Neuron (in vitro differentiated cells): ENCODE measurements around the gene IDS.
"Not testable (repeated sequence)": the region's sequence is repeated elsewhere in the genome, so short reads cannot be mapped to it uniquely, and the experiment has no call there.

Experiments used
- H2AFZ ChIP-seq: one replicate; pipeline ENCODE4 v1.6.1; 2013; ENCODE audit warnings: low read depth, mild to moderate bottlenecking, inconsistent platforms, low read length, moderate library complexity
- H3K27me3 ChIP-seq: one replicate; pipeline ENCODE4 v1.6.1; 2013; ENCODE audit warnings: low read length; ENCODE audit not compliant: insufficient read depth
- H3K36me3 ChIP-seq: one replicate; pipeline ENCODE4 v1.6.1; 2013; ENCODE audit warnings: low read length; ENCODE audit not compliant: insufficient read depth
- H3K4me1 ChIP-seq: one replicate; pipeline ENCODE4 v1.6.1; 2013; ENCODE audit warnings: low read length; ENCODE audit not compliant: insufficient read depth
- H3K4me3 ChIP-seq: 2 replicates; pipeline ENCODE4 v1.5.1; 2013; ENCODE audit warnings: mild to moderate bottlenecking, low read length, moderate library complexity
- H3K9me3 ChIP-seq: one replicate; pipeline ENCODE4 v1.6.1; 2013; ENCODE audit warnings: low read length

IDS gene, protein sequence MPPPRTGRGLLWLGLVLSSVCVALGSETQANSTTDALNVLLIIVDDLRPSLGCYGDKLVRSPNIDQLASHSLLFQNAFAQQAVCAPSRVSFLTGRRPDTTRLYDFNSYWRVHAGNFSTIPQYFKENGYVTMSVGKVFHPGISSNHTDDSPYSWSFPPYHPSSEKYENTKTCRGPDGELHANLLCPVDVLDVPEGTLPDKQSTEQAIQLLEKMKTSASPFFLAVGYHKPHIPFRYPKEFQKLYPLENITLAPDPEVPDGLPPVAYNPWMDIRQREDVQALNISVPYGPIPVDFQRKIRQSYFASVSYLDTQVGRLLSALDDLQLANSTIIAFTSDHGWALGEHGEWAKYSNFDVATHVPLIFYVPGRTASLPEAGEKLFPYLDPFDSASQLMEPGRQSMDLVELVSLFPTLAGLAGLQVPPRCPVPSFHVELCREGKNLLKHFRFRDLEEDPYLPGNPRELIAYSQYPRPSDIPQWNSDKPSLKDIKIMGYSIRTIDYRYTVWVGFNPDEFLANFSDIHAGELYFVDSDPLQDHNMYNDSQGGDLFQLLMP

GRCh38 chrX:149504915-149505651, at the start of gene IDS:
Gene IDS (minus strand): TSS chrX:149505306. CDS start chrX:149505137, 169 bp downstream.
- H3K9me3 ChIP-seq: no peaks in the 10 kb centered on the region
- no peaks in the 10 kb centered on the region for H3K27me3 ChIP-seq
- peaks cover 9% of the 10 kb centered on the region for H3K4me1 ChIP-seq
- peaks cover 8% of the 10 kb centered on the region for H3K36me3 ChIP-seq
- H3K4me3 ChIP-seq: peak within 1 kb of the TSS; percentile 53
- no peak within 1 kb of the TSS for H2AFZ ChIP-seq

- not testable (repeated sequence) for H3K27me3 ChIP-seq, H3K36me3 ChIP-seq, H3K9me3 ChIP-seq, H3K4me3 ChIP-seq, H2AFZ ChIP-seq, H3K4me1 ChIP-seq
Observed at GRCh38 chrX:149551939-149552248, 46.8 kb upstream of the IDS start.

GRCh38 chrX:149551245-149551938, 46.3 kb upstream of the IDS start:
- not testable (repeated sequence) for H3K36me3 ChIP-seq, H3K9me3 ChIP-seq, H3K4me1 ChIP-seq, H2AFZ ChIP-seq, H3K4me3 ChIP-seq, H3K27me3 ChIP-seq

GRCh38 chrX:149550454-149550853, 45.3 kb upstream of the IDS start:
- not testable (repeated sequence) for H3K4me3 ChIP-seq, H2AFZ ChIP-seq, H3K27me3 ChIP-seq, H3K4me1 ChIP-seq, H3K9me3 ChIP-seq, H3K36me3 ChIP-seq

DNA sequence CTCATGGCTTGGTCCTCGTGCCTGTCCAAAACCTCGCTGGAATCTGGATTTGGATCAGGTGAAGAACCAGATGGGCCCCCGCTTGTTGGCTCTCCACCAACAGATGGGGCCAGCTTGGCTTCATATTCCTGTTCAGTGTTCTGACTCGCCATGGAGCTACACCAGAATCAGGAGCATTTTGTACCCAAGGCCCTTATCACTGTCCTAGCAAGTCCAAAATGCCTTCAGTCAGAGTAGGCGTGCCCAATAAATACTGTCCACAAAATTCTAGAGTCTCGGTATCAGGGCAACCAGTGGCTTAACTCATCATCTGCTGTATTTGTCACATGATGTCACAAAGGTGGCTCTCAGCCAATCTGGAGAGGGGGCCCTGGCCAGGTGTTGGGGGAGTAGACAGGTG, 44.6 kb upstream of the IDS start, which contains the start of gene HSFX3:
HSFX3 (minus strand) TSS at position 224 of the 400 bp plus-strand sequence; CDS start at position 152, 72 bp downstream.
- H3K27me3 ChIP-seq, H3K9me3 ChIP-seq, H2AFZ ChIP-seq, H3K36me3 ChIP-seq, H3K4me3 ChIP-seq, H3K4me1 ChIP-seq: not testable (repeated sequence)

- not testable (repeated sequence) for H3K4me1 ChIP-seq, H3K36me3 ChIP-seq, H3K9me3 ChIP-seq, H3K4me3 ChIP-seq, H3K27me3 ChIP-seq, H2AFZ ChIP-seq
Observed at GRCh38 chrX:149547782-149548181, 42.7 kb upstream of the IDS start.

- H3K27me3 ChIP-seq, H2AFZ ChIP-seq, H3K9me3 ChIP-seq, H3K36me3 ChIP-seq, H3K4me3 ChIP-seq, H3K4me1 ChIP-seq: not testable (repeated sequence)
Observed at GRCh38 chrX:149546962-149547361, 41.9 kb upstream of the IDS start.

DNA sequence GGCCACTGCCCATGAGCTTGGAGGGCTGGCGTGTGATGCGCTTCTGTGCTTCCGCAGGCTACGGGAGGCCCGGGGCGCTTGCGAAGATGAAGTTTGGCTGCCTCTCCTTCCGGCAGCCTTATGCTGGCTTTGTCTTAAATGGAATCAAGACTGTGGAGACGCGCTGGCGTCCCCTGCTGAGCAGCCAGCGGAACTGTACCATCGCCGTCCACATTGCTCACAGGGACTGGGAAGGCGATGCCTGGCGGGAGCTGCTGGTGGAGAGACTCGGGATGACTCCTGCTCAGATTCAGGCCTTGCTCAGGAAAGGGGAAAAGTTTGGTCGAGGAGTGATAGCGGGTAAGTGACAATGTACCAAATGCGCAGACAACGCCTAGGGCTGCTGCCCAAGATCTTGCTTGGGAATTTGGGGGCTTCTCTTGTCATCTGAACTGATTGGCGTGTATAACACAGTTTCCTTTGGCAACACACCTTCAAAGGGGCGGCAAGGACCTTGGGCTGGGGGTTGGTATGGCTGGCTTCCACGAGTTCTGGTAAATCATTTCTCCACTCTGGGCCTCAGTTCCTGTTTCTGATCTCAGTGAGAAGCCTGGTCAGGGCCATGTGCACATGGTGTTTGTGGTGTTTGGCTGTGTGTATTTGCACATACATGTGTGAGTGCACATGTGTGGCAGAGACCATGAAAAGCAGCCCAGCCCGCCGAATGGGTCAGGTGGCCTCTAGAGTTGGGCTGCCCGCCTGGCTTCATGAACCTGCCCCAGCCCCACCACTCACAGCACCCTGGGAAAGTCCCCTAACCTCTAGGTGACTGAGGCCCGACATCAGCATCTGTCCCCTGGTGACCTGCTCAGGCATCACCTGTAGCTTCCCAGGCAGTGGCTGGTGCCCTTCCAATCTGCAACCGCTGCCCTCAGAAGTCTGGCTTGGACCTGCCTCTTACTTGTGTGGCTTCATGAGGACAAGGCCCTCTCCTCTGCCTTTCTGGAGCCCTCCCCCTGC, 40.7 kb upstream of the IDS start:
- not testable (repeated sequence) for H3K27me3 ChIP-seq, H2AFZ ChIP-seq, H3K9me3 ChIP-seq, H3K36me3 ChIP-seq, H3K4me1 ChIP-seq, H3K4me3 ChIP-seq

- Histone ChIP-seq H3K9me3 (no peaks in the 10 kb centered on the region), H3K36me3 (no peaks in the 10 kb centered on the region), H3K27me3 (no peaks in the 10 kb centered on the region), H3K4me3 (peak overlapping the region; percentile 65), H2AFZ (no peak overlapping the region), H3K4me1 (no peaks in the 10 kb centered on the region)
Observed at GRCh38 chrX:149541521-149542047, 36.5 kb upstream of the IDS start.

DNA sequence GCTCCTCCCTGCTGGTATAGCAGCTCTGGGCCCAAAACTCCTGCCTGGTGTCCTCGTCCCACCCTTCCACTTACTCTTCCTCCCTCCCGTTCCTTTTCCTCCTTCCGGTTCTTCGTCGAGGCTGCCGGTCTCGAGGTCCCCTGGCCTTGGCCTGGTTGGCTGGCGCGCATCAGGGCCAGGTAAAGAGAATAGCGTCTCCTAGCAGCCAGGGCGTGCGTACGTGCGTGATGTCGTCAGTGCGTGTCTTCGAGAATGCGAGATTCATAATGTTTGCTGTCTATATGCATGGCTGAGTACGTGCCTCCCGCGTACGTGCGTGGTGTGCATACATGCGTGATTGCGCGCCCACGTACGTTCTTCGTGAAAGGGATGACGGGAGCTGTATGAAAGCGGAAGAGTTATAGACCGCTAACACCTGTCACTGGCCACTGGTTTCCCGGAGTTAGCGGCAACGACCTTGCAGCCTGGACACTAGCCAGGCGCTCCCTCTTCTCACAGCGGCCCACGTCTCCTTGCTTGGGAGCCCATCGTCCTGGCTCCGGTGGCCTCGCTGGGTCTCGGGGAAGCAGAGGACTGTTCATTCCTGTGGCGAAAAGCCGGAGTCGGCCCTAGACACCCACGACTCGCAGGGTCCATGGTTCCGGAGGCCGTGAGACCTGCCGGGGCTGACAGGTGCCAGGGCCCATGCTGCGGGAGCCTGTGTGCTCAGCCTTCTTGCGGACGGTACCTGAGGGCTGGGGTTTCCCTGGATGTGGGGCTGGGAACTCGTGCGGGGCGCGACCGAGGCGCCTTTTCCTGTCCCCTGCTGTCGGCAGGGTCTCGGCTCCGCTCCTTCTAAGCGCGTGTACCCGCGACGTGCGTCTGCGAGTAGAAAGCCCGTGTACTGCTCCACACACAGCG, 35.8 kb upstream of the IDS start, which contains the start of gene EOLA1:
EOLA1 (plus strand) TSS at position 392 of the 900 bp plus-strand sequence. CDS start 4,619 bp downstream, outside the sequence.
- Histone ChIP-seq H3K27me3 (no peaks in the 10 kb centered on the region), H3K36me3 (no peaks in the 10 kb centered on the region), H3K4me1 (no peaks in the 10 kb centered on the region), H2AFZ (no peak within 1 kb of the TSS), H3K4me3 (peak within 1 kb of the TSS; percentile 65), H3K9me3 (no peaks in the 10 kb centered on the region)

- Histone ChIP-seq H3K36me3 (no peaks in the 10 kb centered on the region), H3K4me1 (no peaks in the 10 kb centered on the region), H2AFZ (no peak overlapping the region), H3K9me3 (no peaks in the 10 kb centered on the region), H3K27me3 (no peaks in the 10 kb centered on the region), H3K4me3 (peak overlapping the region; percentile 65)
Observed at GRCh38 chrX:149540131-149540620, 35.1 kb upstream of the IDS start.
